Left lobe of liver (tissue), 2 donors: Measurements from ENCODE around the gene MAOA. TPM values are rescaled to one million over a fixed set of nuclear protein-coding genes. Genes with fewer than 3 reads are reported as not detected.
"Not testable (repeated sequence)": the region's sequence is repeated elsewhere in the genome, so short reads cannot be mapped to it uniquely, and the experiment has no call there.

Source experiments
- ATAC-seq: fragments of 200-7000 bp; cut with Tn5 transposase; one replicate; pipeline ENCODE4 v1.9.1; 2020; ENCODE audit warnings: mild to moderate bottlenecking, moderate library complexity
- DNase-seq: peaks from one replicate; pipeline ENCODE4 v3.0.0-alpha.2; 2020; ENCODE audit warnings: low spot score
- total RNA-seq: library from RNA; stranded (reverse); gene quantifications from one replicate; pipeline ENCODE4 v1.2.1, GENCODE V29; 2021
- donor health status: DM: no; HTN: no; CAD: no; lungs with moderate emphysema.
- donor health status: DM: no; HTN: yes; CAD: no.

MAOA gene
- total RNA-seq = 158 TPM

GRCh38 chrX:43656005-43656494 lies at the start of gene MAOA:
Gene MAOA (plus strand): TSS chrX:43656299. CDS start chrX:43656342, 43 bp downstream.
- ATAC-seq = peak; percentile 77
- peak; percentile 91 for DNase-seq

GRCh38 chrX:43612400-43612799 lies 43.7 kb upstream of the MAOA start:
- ATAC-seq = peak; percentile 81
- no peak for DNase-seq

- ATAC-seq (no peak), DNase-seq (no peak)
Observed at GRCh38 chrX:43615660-43616059, 40.4 kb upstream of the MAOA start.

GRCh38 chrX:43618366-43619205 lies 37.5 kb upstream of the MAOA start:
- ATAC-seq (no peak), DNase-seq (no peak)

GRCh38 chrX:43619861-43620260 lies 36.2 kb upstream of the MAOA start:
- not testable (repeated sequence) for DNase-seq, ATAC-seq

GRCh38 chrX:43627147-43627546 lies 29.0 kb upstream of the MAOA start:
- ATAC-seq = no peak

DNA sequence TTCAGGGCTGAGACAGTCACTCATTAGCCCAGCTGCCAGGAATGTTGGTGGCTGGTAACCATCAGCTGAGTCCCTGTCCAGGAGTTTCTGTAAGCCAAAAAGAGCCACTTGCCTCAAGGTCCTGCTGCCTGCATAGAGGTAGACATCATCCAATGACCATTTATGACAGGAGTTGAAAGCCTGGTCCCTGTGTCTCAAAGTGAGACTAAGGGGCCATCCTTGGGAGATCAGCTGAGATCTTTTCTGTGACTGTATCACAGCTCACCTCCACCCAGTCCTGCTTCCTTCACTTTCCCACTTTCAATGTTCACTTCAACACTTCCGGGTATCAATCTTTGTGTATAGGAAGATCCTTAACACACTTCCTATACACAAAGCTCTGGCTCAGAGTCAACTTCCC lies 28.4 kb upstream of the MAOA start:
- DNase-seq (no peak), ATAC-seq (no peak)

More at GRCh38 chrX:43627147-43627546, 29.0 kb upstream of the MAOA start:
- no peak for DNase-seq

GRCh38 chrX:43629229-43629628 lies 26.9 kb upstream of the MAOA start:
- DNase-seq = no peak
- ATAC-seq = no peak

- DNase-seq (no peak), ATAC-seq (no peak)
Observed at GRCh38 chrX:43631841-43632240, 24.3 kb upstream of the MAOA start.

DNA sequence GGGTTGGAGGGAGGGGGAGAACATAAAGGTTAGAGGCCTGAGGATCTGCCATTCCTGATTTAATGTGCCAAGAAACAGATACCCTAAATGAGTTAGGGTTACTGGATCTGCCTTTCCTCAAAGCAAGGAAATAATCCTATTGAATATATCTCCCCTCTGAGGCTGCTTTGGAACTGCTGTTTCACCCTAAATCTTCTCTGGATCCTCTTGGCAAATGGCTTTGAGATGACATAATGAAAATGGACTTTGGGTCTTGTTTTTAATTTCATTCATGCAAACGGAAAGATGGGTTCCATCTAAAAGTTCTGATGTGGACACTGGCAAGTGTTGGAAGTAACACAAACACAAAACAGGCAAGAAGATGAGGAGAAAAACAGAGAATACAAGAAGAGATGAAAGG lies 23.0 kb upstream of the MAOA start:
- no peak for DNase-seq
- ATAC-seq = no peak

- DNase-seq (no peak), ATAC-seq (no peak)
Observed at GRCh38 chrX:43633757-43634156, 22.3 kb upstream of the MAOA start.

GRCh38 chrX:43640482-43640881 lies 15.6 kb upstream of the MAOA start:
- DNase-seq = no peak
- peak; percentile 65 for ATAC-seq

DNA sequence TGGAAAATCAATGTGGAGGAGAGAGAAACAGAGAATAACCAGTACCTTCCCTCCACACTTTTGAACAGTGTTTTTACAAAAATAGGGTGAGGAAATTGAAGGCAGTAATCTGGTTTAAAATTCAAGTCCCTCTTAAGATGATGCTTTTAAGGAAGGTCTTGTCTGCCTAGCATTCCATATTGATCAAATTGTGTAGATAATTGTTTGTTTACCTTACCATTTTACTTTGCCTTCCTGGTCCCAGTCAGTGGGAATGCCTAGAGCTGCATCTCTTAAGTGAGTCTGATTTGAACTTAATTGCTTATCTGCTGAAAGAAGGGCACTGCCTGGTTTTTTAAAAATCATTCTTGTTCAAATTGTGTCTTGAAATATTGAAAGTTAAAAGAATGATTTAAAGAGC lies 14.4 kb upstream of the MAOA start:
- DNase-seq (no peak), ATAC-seq (no peak)

GRCh38 chrX:43643201-43643600 lies 12.9 kb upstream of the MAOA start:
- DNase-seq (no peak), ATAC-seq (no peak)

GRCh38 chrX:43643662-43644061 lies 12.4 kb upstream of the MAOA start:
- DNase-seq (no peak), ATAC-seq (peak; percentile 32)

DNA sequence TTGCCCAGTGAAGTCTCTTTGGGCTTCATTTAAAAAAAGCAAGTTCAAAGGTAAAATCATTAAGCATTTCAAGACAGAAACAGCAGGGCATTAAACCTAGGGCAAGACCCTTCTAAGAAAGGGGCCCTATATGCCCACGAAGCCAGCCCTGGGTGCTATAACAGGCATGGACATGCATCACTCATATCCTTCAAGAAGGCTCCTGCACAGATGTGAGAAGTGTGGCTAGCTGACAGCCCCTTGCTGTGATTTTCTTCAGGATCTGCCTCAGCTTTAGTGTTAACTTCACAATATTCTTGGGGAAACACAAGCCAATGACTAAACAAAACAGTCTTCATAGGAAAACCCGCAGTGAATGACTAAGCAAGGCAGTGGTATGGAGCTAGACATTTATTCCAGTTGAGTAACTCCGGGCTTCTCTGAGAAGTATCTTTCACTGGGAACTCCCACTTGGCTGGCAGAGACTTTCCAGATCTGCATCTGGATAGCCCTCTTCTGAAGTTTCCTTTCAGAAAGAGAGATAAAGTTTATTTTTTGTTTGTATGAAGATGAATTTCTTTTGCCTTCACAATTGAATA lies 11.9 kb upstream of the MAOA start:
- no peak for ATAC-seq
- DNase-seq = no peak

DNA sequence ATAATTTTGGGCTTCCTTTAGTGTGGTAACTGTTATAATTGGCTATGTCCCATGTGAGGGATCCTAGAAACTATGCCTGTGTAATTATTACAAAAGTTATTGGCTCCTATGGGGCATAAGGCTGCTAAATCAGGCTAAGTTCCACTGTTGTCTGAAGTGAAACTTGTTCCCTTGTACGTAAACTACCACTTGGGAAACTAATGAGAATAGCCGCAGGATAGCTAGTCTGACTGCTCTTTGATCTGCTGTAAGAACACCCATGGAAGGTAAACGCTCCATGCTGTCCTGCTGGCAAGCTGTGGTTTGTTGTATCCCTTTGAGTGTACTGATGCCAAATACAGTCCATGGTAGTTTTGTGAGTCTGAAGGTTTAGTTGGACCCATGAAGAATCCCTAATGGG lies 9.3 kb upstream of the MAOA start:
- ATAC-seq (peak; percentile 83), DNase-seq (no peak)

GRCh38 chrX:43654431-43655150 lies 1.5 kb upstream of the MAOA start:
- ATAC-seq = peak; percentile 86
- peak; percentile 93 for DNase-seq

- DNase-seq (no peak), ATAC-seq (peak; percentile 8)
Observed at GRCh38 chrX:43655151-43656004, 721 bp upstream of the MAOA start.

- ATAC-seq = no peak
- no peak for DNase-seq
Observed at GRCh38 chrX:43657671-43658070, 1.6 kb downstream of the MAOA start.
